ENCODE measurements around the gene DNAJC27.

DNAJC27 gene

GRCh38 chr2:24906466-24906865, 65.3 kb downstream of the DNAJC27 start:
- no peak for DNase-seq

- no peak for DNase-seq
Observed at GRCh38 chr2:24903161-24904103, 68.3 kb downstream of the DNAJC27 start.

DNA sequence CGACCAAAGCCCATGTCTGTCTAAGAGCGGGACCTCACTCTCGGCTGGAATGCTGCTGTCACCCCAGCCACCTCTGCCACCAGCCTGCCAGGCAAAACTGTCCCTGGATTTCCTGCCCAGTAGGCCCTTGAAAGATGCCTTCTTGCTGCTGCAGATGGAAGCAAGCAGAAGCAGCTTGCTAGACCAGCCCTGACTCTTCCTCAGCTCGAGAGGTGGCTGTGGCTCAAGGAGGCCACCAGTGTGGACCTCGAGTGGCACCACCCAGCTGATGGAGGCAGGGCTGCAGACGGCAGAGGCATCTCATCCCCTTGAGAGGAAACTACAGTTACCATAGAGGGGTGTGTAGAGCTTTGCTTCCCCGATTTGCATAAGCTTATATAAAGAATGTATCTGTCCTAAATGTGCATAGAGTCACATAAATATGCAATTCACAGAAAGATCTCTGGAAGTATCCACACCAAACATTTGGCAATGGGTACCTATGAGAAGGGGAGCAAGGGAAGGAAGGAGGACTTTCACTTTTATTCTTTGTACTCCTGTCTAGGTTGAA, 72.3 kb downstream of the DNAJC27 start:
- no peak for DNase-seq

DNA sequence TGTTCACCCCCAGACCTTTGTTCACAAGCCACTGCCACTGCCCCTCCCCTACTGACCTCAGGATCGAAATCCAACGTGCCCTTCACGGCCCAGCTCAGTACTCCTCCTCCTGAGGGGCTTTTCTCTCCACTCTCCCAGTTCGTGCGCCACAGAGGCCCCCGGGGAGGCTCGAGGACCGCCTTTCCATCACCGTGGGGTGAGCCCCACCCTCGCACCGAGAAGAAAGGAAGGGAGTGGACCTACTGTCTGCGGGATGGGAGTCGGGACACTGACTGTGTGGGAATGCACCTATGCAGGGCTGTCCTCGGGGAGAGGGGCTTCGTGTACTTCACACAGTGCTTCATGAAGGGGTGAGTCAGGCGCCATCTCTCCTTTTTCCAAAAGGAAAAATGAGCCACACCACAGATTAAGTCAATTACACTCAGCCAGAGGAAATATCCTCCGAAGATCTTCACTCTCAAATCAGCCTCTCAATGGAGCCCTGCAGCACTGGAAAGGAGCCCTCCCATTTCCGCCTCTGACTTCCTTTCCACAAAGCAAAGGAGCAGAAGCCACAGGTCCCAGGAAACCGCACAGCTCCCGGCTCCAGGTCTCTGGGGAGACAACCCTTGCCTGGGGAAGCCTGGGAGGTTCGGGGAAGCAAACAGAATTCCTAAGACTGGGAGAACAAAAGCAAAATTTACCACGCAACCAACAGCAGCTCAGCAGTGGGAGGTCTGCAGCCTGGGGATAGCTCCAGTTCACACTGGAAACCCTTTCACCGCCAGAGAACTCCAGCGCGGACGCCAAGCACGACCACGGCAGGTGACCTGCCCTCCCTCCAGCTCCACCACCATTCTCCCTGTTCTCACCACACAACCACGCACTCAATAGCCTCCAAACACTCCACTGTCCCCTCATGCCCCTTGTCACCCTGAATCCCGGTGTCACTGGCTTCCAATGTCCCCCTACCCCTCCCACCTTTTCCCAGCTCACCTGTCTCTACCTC, 73.3 kb downstream of the DNAJC27 start:
- DNase-seq, result no peak

DNA sequence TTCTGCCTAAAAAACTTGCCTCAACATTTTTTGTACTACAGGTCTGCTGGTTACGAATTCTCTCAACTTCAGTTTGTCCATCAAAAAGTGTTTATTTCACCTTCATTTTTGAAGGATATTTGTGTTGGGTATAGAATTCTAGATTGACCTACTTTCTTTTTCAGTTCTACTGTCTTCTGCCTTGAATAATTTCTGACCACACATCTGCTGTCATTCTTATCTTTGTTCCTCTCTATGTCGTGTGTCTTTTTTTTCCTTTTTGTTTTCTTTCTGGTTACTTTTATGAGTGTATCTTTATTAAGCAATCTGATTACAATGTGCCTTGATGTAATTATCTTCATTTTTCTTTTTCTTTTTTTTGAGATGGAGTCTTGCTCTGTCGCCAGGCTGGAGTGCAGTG, 77.0 kb downstream of the DNAJC27 start:
- DNase-seq, result no peak

GRCh38 chr2:24893934-24894333, 77.8 kb downstream of the DNAJC27 start:
- DNase-seq, result no peak
